UCSD-AML1 (cell line): Measurements from ENCODE around the gene CSNK2B.

Experiments used
- DNase-seq: peaks from one replicate; lab custom pipeline; 2025; ENCODE audit not compliant: unreplicated experiment; lab: John Stamatoyannopoulos, UW

CSNK2B gene

DNA sequence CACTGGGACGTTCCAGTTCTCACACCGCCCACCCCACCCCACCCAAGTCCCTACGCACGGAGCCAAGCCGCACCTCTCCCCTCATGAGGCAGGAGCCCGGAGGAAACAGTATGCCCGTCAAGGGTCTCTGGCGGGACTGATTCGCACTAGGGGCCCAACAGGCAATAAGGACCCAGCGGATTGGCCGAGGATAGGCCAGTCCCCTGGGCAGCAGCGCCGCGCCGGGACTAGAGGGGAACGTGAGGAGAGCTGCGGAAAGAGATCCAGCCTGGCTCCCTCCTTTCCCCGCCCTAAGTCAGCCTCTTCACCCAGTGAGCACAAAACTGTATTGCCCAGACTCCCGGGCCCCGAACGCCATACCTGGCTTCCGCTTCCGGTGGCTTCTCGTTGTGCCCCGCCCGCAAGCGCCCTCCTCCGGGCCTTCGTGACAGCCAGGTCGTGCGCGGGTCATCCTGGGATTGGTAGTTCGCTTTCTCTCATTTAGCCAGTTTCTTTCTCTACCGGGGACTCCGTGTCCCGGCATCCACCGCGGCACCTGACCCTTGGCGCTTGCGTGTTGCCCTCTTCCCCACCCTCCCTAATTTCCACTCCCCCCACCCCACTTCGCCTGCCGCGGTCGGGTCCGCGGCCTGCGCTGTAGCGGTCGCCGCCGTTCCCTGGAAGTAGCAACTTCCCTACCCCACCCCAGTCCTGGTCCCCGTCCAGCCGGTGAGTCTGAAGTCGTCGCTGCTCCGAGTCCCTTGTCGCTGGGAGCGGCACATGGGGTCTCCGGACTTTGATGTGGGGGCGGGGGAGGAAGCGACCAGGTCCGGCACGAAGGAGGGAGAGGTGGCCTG, at the start of gene CSNK2B:
CSNK2B (plus strand) TSS at position 580 of the 836 bp plus-strand sequence. CDS start 752 bp downstream, outside the sequence.
- peak; percentile 97 for DNase-seq

DNA sequence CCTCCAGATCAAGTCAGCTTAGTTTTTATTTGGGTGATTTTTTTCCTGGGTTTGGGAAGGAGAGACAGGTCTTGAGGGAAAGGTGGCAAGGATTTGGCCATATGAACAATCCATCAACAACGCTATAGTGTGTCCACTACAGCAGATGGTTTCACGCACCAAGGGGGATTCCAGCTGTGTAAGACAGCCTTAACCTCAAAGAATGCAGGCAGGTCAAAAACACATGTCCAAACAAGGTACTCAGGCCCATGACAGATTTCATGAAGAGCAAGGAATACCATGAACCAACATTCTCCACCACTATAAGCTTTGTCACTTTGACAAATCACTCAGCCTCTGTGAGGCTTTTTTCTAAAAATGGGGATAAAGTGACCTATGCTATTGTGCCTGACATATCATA, 48.9 kb upstream of the CSNK2B start:
- DNase-seq, result no peak

DNA sequence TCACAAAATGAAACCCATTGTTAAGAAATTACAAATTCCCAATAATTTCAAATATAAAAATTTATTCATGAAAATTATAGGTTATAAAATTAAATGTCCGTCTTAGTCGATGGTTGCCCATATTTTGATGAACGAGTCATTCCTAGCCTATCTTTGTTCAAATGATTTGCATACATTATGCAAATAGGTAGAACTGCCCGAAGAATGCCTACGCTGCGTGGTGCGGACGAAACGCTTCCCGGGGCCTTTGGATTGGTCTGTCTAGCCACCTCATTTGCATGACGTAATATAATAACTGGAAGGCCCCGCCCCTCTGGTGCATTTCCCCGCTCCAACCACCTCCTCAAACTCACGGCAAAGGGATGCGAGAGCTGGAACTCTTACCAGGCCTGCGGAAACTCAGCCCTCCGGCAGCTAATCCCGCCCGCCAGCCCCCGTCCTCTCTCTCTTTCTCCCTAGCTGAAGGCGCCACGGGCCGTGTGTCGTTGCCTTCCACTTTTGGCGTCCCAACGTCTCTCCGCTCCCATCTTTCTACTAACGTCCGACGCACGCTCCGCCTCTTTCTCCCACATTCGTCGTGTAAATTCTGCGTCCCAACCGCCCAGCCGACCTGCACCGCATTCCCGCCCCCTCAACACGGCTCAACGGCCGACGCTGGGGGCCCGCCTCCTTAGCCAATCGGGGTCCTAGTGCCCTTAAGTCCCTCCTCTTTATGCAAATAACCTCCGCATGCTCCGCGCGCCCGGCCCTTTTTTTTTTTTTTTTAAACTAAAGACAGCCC, 45.9 kb upstream of the CSNK2B start:
- DNase-seq, result peak; percentile 99

DNA sequence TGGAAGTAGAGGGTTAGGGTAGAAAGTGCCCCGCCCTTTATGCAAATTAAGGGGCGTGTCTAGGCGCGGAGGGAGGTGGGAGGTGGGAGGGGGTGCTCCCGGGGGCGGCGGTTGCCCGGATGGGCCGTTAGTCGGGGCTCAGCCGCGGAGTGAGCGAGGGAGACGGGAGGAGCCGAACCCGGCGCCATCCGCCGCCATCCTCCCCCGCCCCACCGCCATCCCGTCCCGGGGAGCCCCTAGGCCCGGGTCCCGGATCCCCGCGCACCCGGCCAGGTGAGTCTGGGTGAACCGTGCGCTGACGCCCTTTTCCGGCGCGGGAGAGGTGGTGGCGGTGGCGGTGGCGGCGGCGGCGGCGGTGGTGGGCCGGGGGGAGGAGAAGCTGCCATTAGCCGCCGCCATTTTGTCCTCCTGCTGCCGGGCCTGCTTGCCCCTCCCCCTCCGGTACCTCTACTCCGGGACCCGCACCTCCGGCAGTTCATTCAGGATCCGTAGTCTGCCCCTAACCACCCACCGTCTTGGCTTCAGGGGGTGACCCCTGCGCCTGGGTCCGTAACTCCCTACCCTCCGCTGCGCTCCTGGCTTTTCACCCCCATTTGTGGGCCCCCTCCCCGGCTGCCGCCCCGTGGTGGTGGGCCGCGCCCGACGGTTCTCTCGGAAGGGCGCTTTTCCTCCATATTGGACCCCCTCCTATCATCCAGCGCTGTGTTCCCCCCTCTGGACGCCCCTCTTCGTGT, 45.1 kb upstream of the CSNK2B start, which contains the start of gene PRRC2A:
PRRC2A (plus strand) TSS at position 130 of the 734 bp plus-strand sequence. CDS start 2,075 bp downstream, outside the sequence.
- peak; percentile 89 for DNase-seq

DNA sequence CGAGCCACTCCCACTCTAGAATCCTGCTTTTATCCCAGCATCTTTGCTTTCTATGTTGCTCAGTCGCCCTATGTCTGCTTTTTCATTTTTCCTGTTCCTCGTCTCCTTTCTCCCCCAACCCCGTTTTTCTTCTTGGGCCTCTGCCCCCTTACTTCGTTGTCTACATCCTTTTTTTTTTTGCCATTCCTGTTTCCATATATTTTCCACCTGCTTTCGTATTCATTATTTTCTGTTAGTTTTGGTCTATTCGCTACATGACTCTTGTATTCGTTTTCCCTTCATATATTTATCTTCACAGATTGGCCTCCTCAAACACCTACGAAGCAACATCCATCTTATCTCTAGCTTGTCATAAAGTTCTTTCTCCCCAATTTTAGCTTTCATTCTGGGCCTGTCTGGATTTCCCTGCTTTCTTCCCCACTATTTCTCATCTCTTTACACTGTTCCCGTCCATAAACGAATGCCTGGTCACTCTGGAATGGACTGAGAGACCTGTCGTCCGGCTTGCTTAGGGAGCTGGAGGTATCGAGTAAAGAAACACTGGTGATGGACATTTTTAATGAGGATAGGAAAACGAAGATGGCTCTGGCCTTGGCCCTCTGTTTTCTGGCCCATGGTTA, 44.5 kb upstream of the CSNK2B start:
- DNase-seq, result no peak

DNA sequence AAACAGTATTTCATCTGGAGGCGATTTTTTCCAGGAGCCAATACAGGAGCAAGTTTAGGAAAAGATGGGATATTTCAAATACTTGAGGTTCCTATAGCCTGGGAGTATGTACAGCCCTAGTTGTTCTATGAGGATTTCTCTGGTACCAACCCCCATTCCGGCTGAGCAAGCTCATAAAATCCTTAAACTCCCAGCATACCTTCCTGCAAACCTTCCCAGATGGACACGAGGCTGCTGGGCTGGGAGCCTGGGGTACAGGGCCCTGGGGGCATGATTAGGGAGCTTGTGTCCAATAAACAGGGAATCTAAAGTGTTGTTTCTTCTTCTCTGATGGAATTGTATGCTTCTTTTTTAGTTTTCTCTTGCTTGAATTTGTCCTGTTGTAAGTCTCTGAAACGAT, 43.9 kb upstream of the CSNK2B start:
- DNase-seq, result no peak

DNA sequence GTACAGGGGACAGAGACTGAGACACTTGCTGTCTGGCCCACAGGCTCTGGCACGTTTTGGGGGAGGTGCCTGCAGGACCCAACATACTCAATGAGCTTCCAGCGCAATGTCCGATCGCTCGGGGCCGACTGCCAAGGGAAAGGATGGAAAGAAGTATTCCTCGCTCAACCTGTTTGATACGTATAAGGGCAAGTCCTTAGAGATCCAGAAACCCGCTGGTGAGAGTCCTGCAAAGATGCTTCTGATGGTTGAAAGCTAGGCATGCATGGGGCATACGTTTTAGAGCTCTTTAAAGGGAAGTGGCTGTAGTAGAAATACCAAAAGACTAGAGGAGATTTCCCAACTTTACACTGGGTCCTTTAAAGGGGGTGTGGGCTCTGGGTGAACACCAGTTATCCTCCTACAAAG, 43.2 kb upstream of the CSNK2B start:
- no peak for DNase-seq

DNA sequence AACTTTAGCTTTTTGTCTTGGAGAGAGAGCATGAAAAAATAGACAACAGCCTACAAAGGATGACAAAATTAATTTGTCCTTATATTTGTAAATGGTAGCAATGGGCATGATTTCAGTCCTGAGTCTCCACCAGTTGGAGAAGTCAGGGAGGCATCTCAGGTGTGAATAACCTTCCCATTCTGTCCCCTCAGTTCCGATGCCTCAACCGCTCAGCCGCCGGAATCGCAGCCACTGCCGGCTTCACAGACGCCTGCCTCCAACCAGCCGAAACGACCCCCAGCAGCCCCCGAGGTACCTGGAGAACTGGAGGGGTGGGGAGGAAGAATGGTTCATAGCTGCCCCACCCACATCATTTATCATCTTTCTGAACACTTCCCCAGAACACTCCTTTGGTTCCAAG, 41.8 kb upstream of the CSNK2B start:
- no peak for DNase-seq

DNA sequence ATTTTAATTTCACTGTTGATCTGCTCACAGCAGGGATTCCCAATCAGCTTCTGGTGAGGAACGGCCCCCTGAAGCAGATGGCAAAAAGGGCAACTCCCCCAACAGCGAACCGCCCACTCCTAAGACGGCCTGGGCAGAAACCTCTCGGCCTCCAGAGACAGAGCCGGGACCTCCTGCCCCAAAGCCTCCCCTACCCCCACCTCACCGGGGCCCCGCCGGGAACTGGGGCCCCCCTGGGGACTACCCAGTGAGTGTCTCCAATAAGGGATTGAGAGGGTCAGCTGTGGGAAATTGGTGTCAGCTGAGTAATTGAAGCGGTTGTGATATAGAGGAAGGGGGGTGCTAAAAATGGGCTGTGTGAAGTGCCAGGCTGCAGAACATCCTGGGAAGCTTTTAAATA, 38.9 kb upstream of the CSNK2B start:
- no peak for DNase-seq

DNA sequence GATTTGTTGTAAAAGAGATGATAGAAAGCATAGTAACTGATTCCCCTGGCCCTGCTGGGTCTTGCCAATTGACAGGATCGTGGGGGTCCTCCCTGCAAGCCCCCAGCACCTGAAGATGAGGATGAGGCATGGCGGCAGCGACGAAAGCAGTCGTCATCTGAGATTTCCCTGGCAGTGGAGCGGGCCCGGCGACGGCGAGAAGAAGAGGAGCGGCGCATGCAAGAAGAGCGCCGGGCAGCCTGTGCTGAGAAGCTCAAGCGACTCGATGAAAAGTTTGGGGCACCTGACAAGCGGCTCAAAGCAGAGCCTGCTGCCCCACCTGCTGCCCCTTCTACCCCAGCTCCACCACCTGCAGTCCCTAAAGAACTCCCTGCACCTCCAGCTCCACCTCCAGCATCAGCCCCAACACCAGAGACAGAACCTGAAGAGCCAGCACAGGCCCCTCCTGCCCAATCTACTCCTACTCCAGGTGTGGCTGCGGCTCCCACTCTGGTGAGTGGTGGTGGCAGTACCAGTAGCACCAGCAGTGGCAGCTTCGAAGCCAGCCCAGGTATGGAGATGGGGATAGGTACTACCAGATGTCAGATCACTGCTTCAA, 38.1 kb upstream of the CSNK2B start:
- no peak for DNase-seq

DNA sequence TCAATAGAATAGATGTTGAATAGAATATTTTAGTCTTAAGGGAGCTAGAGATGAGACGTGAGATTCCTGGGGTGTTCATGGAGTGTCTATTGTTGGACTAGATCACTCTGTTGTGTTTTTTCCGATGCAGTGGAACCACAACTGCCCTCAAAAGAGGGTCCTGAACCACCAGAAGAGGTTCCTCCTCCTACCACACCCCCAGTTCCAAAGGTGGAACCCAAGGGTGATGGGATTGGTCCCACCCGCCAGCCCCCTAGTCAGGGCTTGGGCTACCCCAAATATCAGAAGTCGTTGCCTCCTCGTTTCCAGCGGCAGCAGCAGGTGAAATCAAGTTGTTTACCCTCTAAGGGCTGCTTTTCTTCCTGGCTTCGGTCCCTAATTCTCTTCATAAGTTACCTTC, 36.9 kb upstream of the CSNK2B start:
- DNase-seq, result no peak

DNA sequence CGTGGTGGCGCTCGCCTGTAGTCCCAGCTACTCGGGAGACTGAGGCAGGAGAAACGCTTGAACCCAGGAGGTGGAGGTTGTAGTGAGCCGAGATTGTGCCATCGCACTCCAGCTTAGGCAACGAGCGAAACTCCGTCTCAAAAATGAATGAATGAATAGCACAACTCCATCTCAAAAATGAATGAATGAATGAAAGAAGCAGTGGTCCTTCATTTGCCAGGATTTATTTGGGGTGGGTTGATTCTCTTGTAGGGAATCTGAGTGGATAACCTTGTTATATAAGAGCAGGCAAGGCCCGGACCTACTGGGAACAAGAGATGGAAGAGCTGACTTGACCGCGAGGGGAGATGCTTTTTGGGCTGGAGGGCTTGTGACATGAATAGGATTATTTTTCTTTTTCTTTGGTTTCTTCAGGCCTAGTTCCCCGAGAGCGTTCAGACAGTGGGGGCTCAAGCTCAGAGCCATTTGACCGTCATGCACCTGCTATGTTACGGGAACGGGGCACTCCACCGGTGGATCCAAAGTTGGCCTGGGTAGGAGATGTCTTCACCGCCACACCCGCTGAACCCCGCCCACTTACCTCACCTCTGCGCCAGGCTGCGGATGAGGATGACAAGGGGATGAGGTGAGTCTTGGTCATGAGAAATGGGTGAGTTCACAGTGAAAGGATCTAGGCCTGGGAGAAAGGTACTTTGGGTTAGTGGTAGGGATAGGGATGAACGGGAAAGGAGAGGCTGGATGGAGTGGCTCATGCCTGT, 35.5 kb upstream of the CSNK2B start:
- DNase-seq, result no peak

DNA sequence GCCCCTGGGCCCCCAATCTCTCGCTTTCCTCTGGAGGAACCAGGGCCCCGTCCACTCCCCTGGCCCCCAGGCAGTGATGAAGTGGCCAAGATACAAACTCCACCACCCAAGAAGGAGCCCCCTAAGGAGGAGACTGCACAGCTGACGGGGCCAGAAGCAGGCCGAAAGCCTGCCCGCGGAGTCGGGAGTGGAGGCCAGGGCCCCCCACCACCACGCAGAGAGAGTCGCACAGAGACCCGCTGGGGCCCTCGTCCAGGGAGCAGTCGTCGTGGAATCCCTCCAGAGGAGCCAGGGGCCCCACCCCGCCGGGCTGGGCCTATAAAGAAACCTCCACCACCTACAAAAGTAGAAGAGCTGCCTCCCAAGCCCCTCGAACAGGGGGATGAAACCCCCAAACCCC, 34.7 kb upstream of the CSNK2B start:
- no peak for DNase-seq

DNA sequence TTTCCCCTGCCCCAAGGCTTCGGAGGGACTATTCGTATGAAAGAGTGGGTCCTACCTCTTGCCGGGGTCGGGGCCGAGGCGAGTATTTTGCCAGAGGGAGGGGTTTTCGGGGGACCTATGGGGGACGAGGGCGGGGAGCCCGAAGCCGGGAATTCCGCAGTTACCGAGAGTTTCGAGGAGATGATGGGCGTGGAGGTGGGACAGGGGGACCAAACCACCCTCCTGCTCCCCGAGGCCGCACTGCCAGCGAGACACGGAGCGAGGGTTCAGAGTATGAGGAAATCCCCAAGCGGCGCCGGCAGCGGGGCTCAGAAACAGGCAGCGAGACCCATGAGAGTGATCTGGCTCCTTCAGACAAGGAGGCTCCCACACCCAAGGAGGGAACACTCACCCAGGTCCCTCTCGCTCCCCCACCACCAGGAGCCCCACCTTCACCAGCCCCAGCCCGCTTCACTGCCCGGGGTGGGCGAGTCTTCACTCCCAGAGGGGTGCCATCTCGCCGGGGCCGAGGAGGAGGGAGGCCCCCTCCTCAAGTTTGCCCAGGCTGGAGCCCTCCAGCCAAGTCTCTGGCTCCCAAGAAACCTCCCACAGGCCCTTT, 34.1 kb upstream of the CSNK2B start:
- DNase-seq, result no peak

DNA sequence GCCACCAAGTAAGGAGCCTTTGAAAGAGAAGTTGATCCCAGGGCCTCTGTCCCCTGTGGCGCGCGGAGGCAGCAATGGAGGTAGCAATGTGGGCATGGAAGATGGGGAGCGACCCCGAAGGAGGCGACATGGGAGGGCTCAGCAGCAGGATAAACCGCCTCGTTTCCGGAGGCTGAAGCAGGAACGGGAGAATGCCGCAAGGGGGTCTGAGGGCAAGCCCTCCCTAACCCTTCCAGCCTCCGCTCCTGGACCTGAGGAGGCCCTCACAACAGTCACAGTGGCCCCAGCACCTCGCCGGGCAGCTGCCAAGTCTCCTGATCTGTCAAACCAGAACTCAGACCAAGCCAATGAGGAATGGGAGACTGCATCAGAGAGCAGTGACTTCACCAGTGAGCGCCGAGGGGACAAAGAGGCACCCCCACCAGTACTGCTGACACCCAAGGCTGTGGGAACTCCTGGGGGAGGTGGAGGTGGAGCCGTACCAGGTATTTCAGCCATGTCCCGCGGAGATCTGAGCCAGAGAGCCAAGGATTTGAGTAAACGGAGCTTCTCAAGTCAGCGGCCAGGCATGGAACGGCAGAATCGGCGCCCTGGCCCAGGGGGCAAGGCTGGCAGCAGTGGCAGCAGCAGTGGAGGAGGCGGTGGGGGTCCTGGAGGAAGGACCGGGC, 33.5 kb upstream of the CSNK2B start:
- DNase-seq, result no peak

DNA sequence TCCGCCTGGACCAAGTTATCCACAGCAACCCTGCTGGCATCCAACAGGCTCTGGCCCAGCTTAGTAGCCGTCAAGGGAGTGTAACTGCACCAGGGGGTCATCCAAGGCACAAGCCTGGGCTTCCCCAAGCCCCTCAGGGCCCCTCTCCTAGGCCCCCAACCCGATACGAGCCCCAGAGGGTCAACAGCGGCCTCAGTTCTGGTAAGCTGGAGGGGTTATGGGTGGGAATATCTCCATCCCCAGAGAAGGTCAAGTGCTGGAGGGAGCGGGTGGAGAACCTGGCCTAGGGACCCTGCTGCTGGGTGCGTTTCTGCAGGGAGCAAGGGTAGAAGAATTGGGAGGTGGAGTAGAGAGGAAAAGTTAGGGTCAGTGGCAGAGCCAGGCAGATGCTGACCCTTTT, 32.4 kb upstream of the CSNK2B start:
- no peak for DNase-seq

DNA sequence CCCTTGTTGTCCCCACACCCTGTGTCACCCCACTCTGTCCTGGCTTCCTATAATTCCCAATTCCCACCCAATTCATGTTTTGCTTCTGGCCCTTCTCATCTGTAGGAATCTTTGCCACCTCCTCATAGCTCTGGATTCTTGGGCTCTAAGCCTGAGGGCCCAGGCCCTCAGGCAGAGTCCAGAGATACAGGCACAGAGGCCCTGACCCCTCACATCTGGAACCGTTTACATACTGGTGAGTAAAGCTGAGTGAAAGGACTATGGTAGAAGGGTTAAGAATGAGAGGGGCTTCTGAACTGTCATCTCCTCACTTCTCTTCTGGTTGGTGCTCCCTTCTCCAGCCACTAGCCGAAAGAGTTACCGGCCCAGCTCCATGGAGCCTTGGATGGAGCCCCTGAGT, 31.7 kb upstream of the CSNK2B start:
- no peak for DNase-seq

DNA sequence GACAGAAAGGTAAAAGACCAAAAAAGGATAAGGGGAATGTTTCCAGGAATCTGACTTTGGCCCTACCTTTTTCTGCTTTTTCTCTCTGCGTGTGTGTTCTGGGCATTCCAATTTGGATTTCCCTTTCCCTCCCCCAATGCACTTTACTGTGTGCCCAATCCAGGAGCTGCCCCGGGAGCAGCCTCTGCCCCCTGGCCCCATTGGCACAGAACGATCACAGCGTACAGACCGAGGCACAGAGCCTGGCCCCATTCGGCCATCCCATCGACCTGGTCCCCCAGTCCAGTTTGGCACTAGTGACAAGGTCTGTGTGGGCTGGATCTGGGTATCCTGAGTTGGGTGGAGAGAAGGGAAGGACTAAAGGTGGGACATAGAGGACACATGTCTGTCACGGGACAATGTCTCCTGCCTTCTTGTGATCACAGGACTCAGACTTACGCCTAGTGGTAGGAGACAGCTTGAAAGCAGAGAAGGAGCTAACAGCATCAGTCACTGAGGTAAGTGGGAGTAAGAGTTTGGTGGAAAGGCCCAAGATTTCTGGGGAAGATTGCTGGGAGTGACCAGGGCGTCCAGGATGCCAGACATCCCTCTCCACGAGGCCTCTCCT, 30.8 kb upstream of the CSNK2B start:
- no peak for DNase-seq
